HUES64 (cell line): ENCODE data around the gene PPP5C.

Experiments used
- H3K27ac ChIP-seq: 2 replicates; pipeline ENCODE4 v1.7.0; 2013; ENCODE audit warnings: low read depth, low read length, inconsistent platforms
- H3K27me3 ChIP-seq: 2 replicates; pipeline ENCODE4 v1.6.1; 2013; ENCODE audit warnings: mild to moderate bottlenecking, low read length; ENCODE audit not compliant: insufficient read depth
- H3K36me3 ChIP-seq: 2 replicates; pipeline ENCODE4 v1.6.1; 2013; ENCODE audit warnings: mild to moderate bottlenecking, low read length; ENCODE audit not compliant: insufficient read depth
- H3K4me1 ChIP-seq: 2 replicates; pipeline ENCODE4 v1.6.1; 2013; ENCODE audit warnings: mild to moderate bottlenecking, low read length, moderate library complexity; ENCODE audit not compliant: insufficient read depth
- H3K4me3 ChIP-seq: 2 replicates; pipeline ENCODE4 v1.5.1; 2013; ENCODE audit warnings: mild to moderate bottlenecking, low read length, moderate library complexity
- H3K9ac ChIP-seq: 2 replicates; pipeline ENCODE4 v1.6.1; 2013; ENCODE audit warnings: mild to moderate bottlenecking, low read depth, low read length
- H3K9me3 ChIP-seq: 2 replicates; pipeline ENCODE4 v1.6.1; 2013; ENCODE audit warnings: low read depth, low read length; ENCODE audit not compliant: insufficient read depth
- WGBS: fragments of 150-250, 120-280 bp; methylation state at CpG from one replicate; pipeline ENCODE4 v1.1.7; 2013; ENCODE audit warnings: missing lambda C conversion rate; 5-methylcytosine and 5-hydroxymethylcytosine counted together

The PPP5C gene

GRCh38 chr19:46337487-46337886, 9.4 kb upstream of the PPP5C start:
- peaks cover 2% of the 10 kb centered on the region; the same call in 1 of the 2 replicates for H3K36me3 ChIP-seq
- no peaks in the 10 kb centered on the region for H3K9me3 ChIP-seq
- H3K4me1 ChIP-seq = no peaks in the 10 kb centered on the region
- no peak overlapping the region for H3K4me3 ChIP-seq
- 90% methylated on average over 1 of the region's 1 CpG for WGBS
- H3K9ac ChIP-seq = no peak overlapping the region
- no peaks in the 10 kb centered on the region for H3K27me3 ChIP-seq
- no peak overlapping the region for H3K27ac ChIP-seq

GRCh38 chr19:46339446-46339845, 7.4 kb upstream of the PPP5C start:
- 89% methylated on average over 10 of the region's 10 CpGs for WGBS
- Histone ChIP-seq H3K27me3 (no peaks in the 10 kb centered on the region), H3K4me3 (no peak overlapping the region), H3K9me3 (no peaks in the 10 kb centered on the region), H3K4me1 (no peaks in the 10 kb centered on the region), H3K9ac (no peak overlapping the region), H3K27ac (no peak overlapping the region), H3K36me3 (peaks cover 2% of the 10 kb centered on the region; the same call in 1 of the 2 replicates)

- no peaks in the 10 kb centered on the region for H3K4me1 ChIP-seq
- WGBS = 97% methylated on average over 11 of the region's 11 CpGs
- no peaks in the 10 kb centered on the region for H3K27me3 ChIP-seq
- peaks cover 2% of the 10 kb centered on the region; the same call in 1 of the 2 replicates for H3K36me3 ChIP-seq
- no peak overlapping the region for H3K27ac ChIP-seq
- no peak overlapping the region for H3K4me3 ChIP-seq
- H3K9ac ChIP-seq = no peak overlapping the region
- H3K9me3 ChIP-seq = no peaks in the 10 kb centered on the region
Measured at GRCh38 chr19:46340051-46340659, 6.7 kb upstream of the PPP5C start.

GRCh38 chr19:46341937-46342336, 5.0 kb upstream of the PPP5C start:
- Histone ChIP-seq H3K36me3 (peaks cover 2% of the 10 kb centered on the region; the same call in 1 of the 2 replicates), H3K27me3 (no peaks in the 10 kb centered on the region), H3K9ac (no peak overlapping the region), H3K4me1 (no peaks in the 10 kb centered on the region), H3K27ac (no peak overlapping the region), H3K9me3 (no peaks in the 10 kb centered on the region), H3K4me3 (no peak overlapping the region)
- 93% methylated on average over 3 of the region's 3 CpGs for WGBS

- no peak overlapping the region for H3K4me3 ChIP-seq
- H3K4me1 ChIP-seq = 0 out of 2 replicates have a peak, but pooled peaks cover 4% of the 10 kb centered on the region
- no peak overlapping the region for H3K27ac ChIP-seq
- no peak overlapping the region for H3K9ac ChIP-seq
- H3K27me3 ChIP-seq = no peaks in the 10 kb centered on the region
- H3K36me3 ChIP-seq = no peaks in the 10 kb centered on the region
- H3K9me3 ChIP-seq = no peaks in the 10 kb centered on the region
- 93% methylated on average over 1 of the region's 1 CpG for WGBS
Measured at GRCh38 chr19:46344363-46344762, 2.5 kb upstream of the PPP5C start.

GRCh38 chr19:46345157-46345556, 1.7 kb upstream of the PPP5C start:
- Histone ChIP-seq H3K9ac (no peak overlapping the region), H3K9me3 (no peaks in the 10 kb centered on the region), H3K27ac (no peak overlapping the region), H3K4me3 (no peak overlapping the region), H3K36me3 (no peaks in the 10 kb centered on the region), H3K27me3 (no peaks in the 10 kb centered on the region), H3K4me1 (0 out of 2 replicates have a peak, but pooled peaks cover 4% of the 10 kb centered on the region)
- 92% methylated on average over 4 of the region's 5 CpGs for WGBS

- WGBS = 5% methylated on average over 3 of the region's 3 CpGs
- peak overlapping the region; percentile 94; the same call in 1 of the 2 replicates for H3K9ac ChIP-seq
- H3K27ac ChIP-seq = no peak overlapping the region
- no peaks in the 10 kb centered on the region for H3K9me3 ChIP-seq
- H3K4me1 ChIP-seq = peaks cover 9% of the 10 kb centered on the region; the same call in 1 of the 2 replicates
- H3K4me3 ChIP-seq = peak overlapping the region; percentile 96
- no peaks in the 10 kb centered on the region for H3K27me3 ChIP-seq
- H3K36me3 ChIP-seq = peaks cover 9% of the 10 kb centered on the region
Measured at GRCh38 chr19:46347572-46347883, 641 bp downstream of the PPP5C start.

- 93% methylated on average over 5 of the region's 5 CpGs for WGBS
- Histone ChIP-seq H3K27ac (no peak overlapping the region), H3K9ac (no peak overlapping the region), H3K36me3 (peaks cover 13% of the 10 kb centered on the region), H3K27me3 (no peaks in the 10 kb centered on the region), H3K4me1 (peaks cover 9% of the 10 kb centered on the region; the same call in 1 of the 2 replicates), H3K4me3 (peak overlapping the region; percentile 96), H3K9me3 (no peaks in the 10 kb centered on the region)
Measured at GRCh38 chr19:46347985-46348384, 1.1 kb downstream of the PPP5C start.

- Histone ChIP-seq H3K36me3 (peaks cover 26% of the 10 kb centered on the region), H3K9me3 (no peaks in the 10 kb centered on the region), H3K27me3 (no peaks in the 10 kb centered on the region), H3K4me3 (no peak overlapping the region), H3K4me1 (peaks cover 9% of the 10 kb centered on the region; the same call in 1 of the 2 replicates), H3K27ac (no peak overlapping the region), H3K9ac (no peak overlapping the region)
- 91% methylated on average over 11 of the region's 11 CpGs for WGBS
Measured at GRCh38 chr19:46349311-46349993, 2.6 kb downstream of the PPP5C start.

GRCh38 chr19:46350029-46350757, 3.3 kb downstream of the PPP5C start:
- H3K4me3 ChIP-seq = no peak overlapping the region
- H3K36me3 ChIP-seq = peaks cover 34% of the 10 kb centered on the region
- H3K9ac ChIP-seq = no peak overlapping the region
- no peaks in the 10 kb centered on the region for H3K27me3 ChIP-seq
- no peak overlapping the region for H3K27ac ChIP-seq
- 77% methylated on average over 8 of the region's 8 CpGs for WGBS
- peaks cover 9% of the 10 kb centered on the region; the same call in 1 of the 2 replicates for H3K4me1 ChIP-seq
- no peaks in the 10 kb centered on the region for H3K9me3 ChIP-seq

- no peaks in the 10 kb centered on the region for H3K9me3 ChIP-seq
- H3K4me3 ChIP-seq = no peak overlapping the region
- no peaks in the 10 kb centered on the region for H3K27me3 ChIP-seq
- peaks cover 38% of the 10 kb centered on the region for H3K36me3 ChIP-seq
- peaks cover 9% of the 10 kb centered on the region; the same call in 1 of the 2 replicates for H3K4me1 ChIP-seq
- WGBS = 73% methylated on average over 8 of the region's 8 CpGs
- no peak overlapping the region for H3K9ac ChIP-seq
- H3K27ac ChIP-seq = peak overlapping the region; percentile 25; the same call in 1 of the 2 replicates
Measured at GRCh38 chr19:46350758-46351159, 3.9 kb downstream of the PPP5C start.
